ENCODE data around the gene CAMKMT. TPM values are rescaled to one million over a fixed set of nuclear protein-coding genes. Genes with fewer than 3 reads are reported as not detected.

The CAMKMT gene
- total and polyA plus RNA-seq, 2 donors (not counting 1 experiment from before 2014, with no cell fraction given), result 6.2 to 23.3 TPM

- ATAC-seq (ENCODE audit: low read depth), result no peak
- no peak overlapping the region for H3K9ac ChIP-seq (ENCODE audit: low read length)
These were observed 451.4 kb downstream of the CAMKMT start for GRCh38 chr2:44813165-44813564.

DNA sequence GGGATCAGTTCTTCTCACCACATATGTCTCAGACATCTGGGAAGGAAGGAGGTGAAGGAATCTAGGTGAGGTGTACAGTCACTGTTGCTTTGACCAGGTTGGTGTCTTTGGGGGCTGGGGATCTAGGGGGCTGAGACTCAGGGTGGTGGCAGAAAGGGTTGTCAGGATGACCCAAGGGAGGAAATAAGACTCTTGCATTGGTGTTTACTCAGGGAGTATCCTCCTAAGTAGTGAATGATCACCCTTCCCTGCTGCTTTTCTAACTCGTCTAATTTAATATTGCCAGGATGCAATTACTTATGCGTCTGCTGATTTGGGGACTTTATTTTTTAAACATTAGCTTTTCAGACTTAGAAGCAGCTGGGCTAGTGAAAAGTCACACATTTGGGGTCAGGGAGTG lies 451.9 kb downstream of the CAMKMT start:
- intact Hi-C loops (cut with micrococcal nuclease), result no loop called here
- ChIA-PET POLR2A (no interaction called here), CTCF (no interaction called here)
- no peak for DNase-seq
- Histone ChIP-seq H3K4me3 (ENCODE audit: control extremely low read depth in 1 of 5, extremely low read depth in 1 of 5, insufficient read depth in 1 of 5, low read depth in 2 of 5, low read length in 4 of 5) (no peak overlapping the region), H3K36me3 (replicated peaks in 1 of 2; ENCODE audit: control extremely low read depth in 1 of 2, control insufficient read depth in 1 of 2, extremely low read depth in 1 of 2, insufficient read depth in 2 of 2, low read length in 1 of 2) (no peaks in the 10 kb centered on the region), H3K4me1 (ENCODE audit: control insufficient read depth in 2 of 2, insufficient read depth in 2 of 2, low read length in 2 of 2) (no peaks in the 10 kb centered on the region), H4K20me1 (ENCODE audit: control insufficient read depth, insufficient read depth, low read length, poor library complexity, severe bottlenecking) (no peaks in the 10 kb centered on the region), H3K9me3 (ENCODE audit: control extremely low read depth in 1 of 3, control insufficient read depth in 2 of 3, insufficient read depth in 1 of 3, low read length in 2 of 3) (peaks cover 0 to 8% (median 0%) of the 10 kb centered on the region in 3 donors), H3K9ac (ENCODE audit: low read length) (no peak overlapping the region), H2AFZ (ENCODE audit: insufficient read depth, low read depth, low read length, poor library complexity, severe bottlenecking) (no peak overlapping the region), H3K27ac (ENCODE audit: low read length in 2 of 2) (no peak overlapping the region), H3K27me3 (replicated peaks in 1 of 4; ENCODE audit: control extremely low read depth in 1 of 4, control insufficient read depth in 3 of 4, insufficient read depth in 4 of 4, low read length in 3 of 4) (peaks cover 0 to 38% (median 18%) of the 10 kb centered on the region in 4 experiments), H3K4me2 (replicated peaks; ENCODE audit: low read depth, low read length, poor library complexity, severe bottlenecking) (no peak overlapping the region), H3K79me2 (ENCODE audit: control insufficient read depth, insufficient read depth, low read length) (no peaks in the 10 kb centered on the region)
- no peaks in the 10 kb centered on the region for H3K9me3 Mint-ChIP-seq (ENCODE audit: insufficient read depth)
- peaks cover 69% of the 10 kb centered on the region for H3K27me3 Mint-ChIP-seq
- TF ChIP-seq EZH2 (IDR thresholded peaks at IDR 0.05; ENCODE audit: borderline replicate concordance, insufficient read depth, low read depth, low read length, poor library complexity, severe bottlenecking), result no peak
- TF ChIP-seq, protein P1, sequence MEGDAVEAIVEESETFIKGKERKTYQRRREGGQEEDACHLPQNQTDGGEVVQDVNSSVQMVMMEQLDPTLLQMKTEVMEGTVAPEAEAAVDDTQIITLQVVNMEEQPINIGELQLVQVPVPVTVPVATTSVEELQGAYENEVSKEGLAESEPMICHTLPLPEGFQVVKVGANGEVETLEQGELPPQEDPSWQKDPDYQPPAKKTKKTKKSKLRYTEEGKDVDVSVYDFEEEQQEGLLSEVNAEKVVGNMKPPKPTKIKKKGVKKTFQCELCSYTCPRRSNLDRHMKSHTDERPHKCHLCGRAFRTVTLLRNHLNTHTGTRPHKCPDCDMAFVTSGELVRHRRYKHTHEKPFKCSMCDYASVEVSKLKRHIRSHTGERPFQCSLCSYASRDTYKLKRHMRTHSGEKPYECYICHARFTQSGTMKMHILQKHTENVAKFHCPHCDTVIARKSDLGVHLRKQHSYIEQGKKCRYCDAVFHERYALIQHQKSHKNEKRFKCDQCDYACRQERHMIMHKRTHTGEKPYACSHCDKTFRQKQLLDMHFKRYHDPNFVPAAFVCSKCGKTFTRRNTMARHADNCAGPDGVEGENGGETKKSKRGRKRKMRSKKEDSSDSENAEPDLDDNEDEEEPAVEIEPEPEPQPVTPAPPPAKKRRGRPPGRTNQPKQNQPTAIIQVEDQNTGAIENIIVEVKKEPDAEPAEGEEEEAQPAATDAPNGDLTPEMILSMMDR (IDR thresholded peaks at IDR 0.05), result no peak
- no peaks in the 10 kb centered on the region for H3K4me1 Mint-ChIP-seq
- WGBS (ENCODE audit: insufficient coverage), result no CpG with 5 or more reads among the region's 2 CpGs
- H3K4me3 Mint-ChIP-seq, result no peak overlapping the region
- no peak overlapping the region for H3K27ac Mint-ChIP-seq
- no peak for ATAC-seq (ENCODE audit: low read depth)

More at GRCh38 chr2:44813165-44813564, 451.4 kb downstream of the CAMKMT start:
- Mint-ChIP-seq H3K4me3 (no peak overlapping the region), H3K4me1 (no peaks in the 10 kb centered on the region), H3K9me3 (ENCODE audit: insufficient read depth) (no peaks in the 10 kb centered on the region), H3K27me3 (peaks cover 73% of the 10 kb centered on the region), H3K27ac (no peak overlapping the region)
- Histone ChIP-seq H3K4me2 (replicated peaks; ENCODE audit: low read depth, low read length, poor library complexity, severe bottlenecking) (no peak overlapping the region), H3K4me1 (ENCODE audit: control insufficient read depth in 2 of 2, insufficient read depth in 2 of 2, low read length in 2 of 2) (no peaks in the 10 kb centered on the region), H3K4me3 (ENCODE audit: control extremely low read depth in 1 of 5, extremely low read depth in 1 of 5, insufficient read depth in 1 of 5, low read depth in 2 of 5, low read length in 4 of 5) (no peak overlapping the region), H2AFZ (ENCODE audit: insufficient read depth, low read depth, low read length, poor library complexity, severe bottlenecking) (no peak overlapping the region), H3K9me3 (ENCODE audit: control extremely low read depth in 1 of 3, control insufficient read depth in 2 of 3, insufficient read depth in 1 of 3, low read length in 2 of 3) (peaks cover 0 to 8% (median 0%) of the 10 kb centered on the region in 3 donors), H4K20me1 (ENCODE audit: control insufficient read depth, insufficient read depth, low read length, poor library complexity, severe bottlenecking) (no peaks in the 10 kb centered on the region), H3K27me3 (replicated peaks in 1 of 4; ENCODE audit: control extremely low read depth in 1 of 4, control insufficient read depth in 3 of 4, insufficient read depth in 4 of 4, low read length in 3 of 4) (peaks cover 0 to 39% (median 21%) of the 10 kb centered on the region in 4 experiments), H3K36me3 (replicated peaks in 1 of 2; ENCODE audit: control extremely low read depth in 1 of 2, control insufficient read depth in 1 of 2, extremely low read depth in 1 of 2, insufficient read depth in 2 of 2, low read length in 1 of 2) (no peaks in the 10 kb centered on the region), H3K27ac (ENCODE audit: low read length in 2 of 2) (no peak overlapping the region), H3K79me2 (ENCODE audit: control insufficient read depth, insufficient read depth, low read length) (no peaks in the 10 kb centered on the region)
- TF ChIP-seq, protein P1 (IDR thresholded peaks at IDR 0.05), result no peak
- no peak for TF ChIP-seq EZH2 (IDR thresholded peaks at IDR 0.05; ENCODE audit: borderline replicate concordance, insufficient read depth, low read depth, low read length, poor library complexity, severe bottlenecking)
- DNase-seq, result no peak
- intact Hi-C loops (cut with micrococcal nuclease), result no loop called here
- POLR2A ChIA-PET, result no interaction called here
- WGBS (ENCODE audit: insufficient coverage), result 80% methylated on average over 2 of the region's 2 CpGs
- CTCF ChIA-PET, result no interaction called here

All from B cell (primary cell).